Choroid plexus epithelial cell (primary cell): ENCODE measurements around the gene EMID1.

Experiments
- DNase-seq: peaks from one replicate; pipeline ENCODE4 v3.0.0-alpha.2; 2010; ENCODE audit warnings: low read depth
- H3K4me3 ChIP-seq: 2 replicates; pipeline ENCODE4 v1.5.1; 2011; ENCODE audit warnings: low read depth, mild to moderate bottlenecking, control low read depth, low read length, moderate library complexity
- TF ChIP-seq, protein P1 (sequence below): conservative IDR thresholded peaks from 2 replicates; pipeline ENCODE4 v1.5.1; 2011; ENCODE audit warnings: low read depth, mild to moderate bottlenecking, control low read depth, inconsistent platforms, low read length, moderate library complexity

Gene EMID1

DNA sequence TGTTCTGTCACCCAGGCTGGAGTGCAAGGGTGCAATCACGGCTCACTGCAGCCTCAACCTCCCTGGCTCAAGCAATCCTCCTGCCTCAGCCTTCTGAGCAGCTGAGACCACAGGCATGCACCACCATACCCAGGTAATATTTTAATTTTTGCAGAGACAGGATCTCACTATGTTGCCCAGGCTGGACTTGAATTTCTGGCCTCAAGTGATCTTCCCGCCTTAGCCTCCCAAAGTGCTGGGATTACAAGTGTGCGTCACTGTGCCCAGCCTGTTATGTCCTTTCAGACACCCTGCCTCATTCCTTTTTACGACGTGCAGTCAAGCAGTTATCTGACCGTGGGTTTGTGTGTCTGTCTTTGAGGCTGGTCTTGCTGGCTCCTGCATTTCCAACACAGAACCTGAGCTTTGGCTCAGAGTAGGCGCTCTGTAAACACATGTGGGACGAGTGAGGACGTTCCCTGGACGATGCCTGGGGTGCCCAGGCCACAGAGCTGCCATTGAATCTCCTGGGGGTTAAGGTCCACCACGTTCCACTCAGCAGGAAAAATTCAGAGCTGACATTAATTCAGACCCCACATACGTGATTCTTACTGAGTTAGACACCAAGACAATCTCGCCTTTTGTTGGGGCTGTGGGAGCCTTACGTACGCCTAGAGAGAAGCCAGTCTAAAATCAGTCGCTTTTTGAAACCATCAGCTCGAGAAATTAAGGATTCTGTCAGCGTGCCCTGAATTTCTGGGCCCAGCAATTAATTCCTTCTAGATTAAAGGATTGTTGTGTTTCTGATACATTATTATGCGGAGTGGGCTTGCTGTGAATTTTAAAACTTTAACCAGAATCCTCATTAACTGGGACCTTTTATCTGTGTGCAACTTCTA is 21.5 kb upstream of the EMID1 start:
- no peak overlapping the region for H3K4me3 ChIP-seq
- DNase-seq, result no peak
- TF ChIP-seq, protein P1, sequence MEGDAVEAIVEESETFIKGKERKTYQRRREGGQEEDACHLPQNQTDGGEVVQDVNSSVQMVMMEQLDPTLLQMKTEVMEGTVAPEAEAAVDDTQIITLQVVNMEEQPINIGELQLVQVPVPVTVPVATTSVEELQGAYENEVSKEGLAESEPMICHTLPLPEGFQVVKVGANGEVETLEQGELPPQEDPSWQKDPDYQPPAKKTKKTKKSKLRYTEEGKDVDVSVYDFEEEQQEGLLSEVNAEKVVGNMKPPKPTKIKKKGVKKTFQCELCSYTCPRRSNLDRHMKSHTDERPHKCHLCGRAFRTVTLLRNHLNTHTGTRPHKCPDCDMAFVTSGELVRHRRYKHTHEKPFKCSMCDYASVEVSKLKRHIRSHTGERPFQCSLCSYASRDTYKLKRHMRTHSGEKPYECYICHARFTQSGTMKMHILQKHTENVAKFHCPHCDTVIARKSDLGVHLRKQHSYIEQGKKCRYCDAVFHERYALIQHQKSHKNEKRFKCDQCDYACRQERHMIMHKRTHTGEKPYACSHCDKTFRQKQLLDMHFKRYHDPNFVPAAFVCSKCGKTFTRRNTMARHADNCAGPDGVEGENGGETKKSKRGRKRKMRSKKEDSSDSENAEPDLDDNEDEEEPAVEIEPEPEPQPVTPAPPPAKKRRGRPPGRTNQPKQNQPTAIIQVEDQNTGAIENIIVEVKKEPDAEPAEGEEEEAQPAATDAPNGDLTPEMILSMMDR, result no peak

DNA sequence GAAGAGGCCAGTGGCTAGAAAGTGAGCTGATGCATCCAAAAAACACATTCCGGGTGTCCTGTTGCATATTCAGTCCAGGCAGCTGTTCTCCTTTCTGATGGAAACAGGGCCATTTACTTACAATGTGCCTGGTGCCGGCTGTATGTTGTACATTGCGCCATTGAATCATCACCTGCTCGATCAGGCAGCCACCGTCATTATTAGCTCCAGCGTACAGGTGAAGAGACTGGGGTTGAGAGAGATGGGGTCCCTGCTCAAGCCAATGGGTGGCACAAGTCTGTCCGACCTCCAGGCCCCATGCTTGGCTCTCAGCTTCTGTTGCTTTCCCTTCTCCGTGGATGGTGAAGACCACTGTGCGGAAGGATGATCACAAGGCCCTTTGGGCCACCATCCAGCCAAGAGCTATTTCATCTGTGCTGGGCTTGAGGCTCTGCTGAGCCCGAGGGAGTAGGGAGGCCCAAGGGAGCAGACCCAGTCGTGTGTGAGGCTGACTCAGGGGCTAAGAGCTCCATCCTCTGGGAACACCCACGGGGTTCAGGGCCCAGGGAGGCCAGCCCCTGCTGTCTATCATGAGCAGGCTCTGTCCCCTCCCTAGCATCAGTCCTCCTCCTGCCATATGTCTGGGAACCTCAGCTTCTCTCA is 20.7 kb upstream of the EMID1 start:
- TF ChIP-seq, protein P1, result no peak
- DNase-seq, result no peak
- H3K4me3 ChIP-seq, result no peak overlapping the region

DNA sequence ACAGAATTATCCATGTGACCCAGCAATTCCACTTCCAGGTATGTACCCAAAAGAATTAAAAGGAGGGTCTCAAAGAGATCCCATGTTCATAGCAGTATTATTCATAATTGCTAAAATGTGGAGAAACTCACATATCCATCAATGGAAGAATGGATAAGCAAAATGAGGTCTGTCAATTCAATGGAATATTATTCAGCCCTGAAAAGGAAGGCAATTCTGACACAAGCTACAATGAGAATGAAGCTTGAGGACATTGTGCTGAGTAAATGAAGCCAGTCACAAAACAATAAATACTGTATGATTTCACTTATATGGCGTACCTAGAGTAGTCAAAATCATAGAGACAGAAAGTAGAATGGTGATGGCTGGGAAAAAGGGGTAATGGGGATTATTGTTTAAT is 19.4 kb upstream of the EMID1 start:
- no peak overlapping the region for H3K4me3 ChIP-seq
- no peak for DNase-seq
- TF ChIP-seq, protein P1, result no peak

DNA sequence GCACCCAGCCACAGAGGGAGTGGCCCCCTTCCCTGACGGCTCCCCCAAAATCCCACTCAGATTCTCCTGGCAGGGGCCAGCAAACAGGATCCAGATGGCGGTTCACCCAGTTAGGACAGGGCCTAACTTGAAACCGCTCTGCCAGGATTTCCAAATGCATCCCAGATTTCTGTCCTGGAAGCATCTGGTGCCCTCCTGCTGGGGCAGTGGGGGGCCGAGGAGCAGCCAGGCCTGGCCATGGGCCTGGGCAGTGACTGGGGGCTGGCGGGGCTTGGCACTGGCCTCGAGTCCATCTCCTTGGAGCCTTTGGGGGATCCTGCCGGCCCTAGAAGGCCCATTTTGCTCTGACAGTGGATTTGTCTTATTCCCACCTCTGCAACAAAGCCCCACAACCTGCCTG is 17.9 kb upstream of the EMID1 start:
- no peak overlapping the region for H3K4me3 ChIP-seq
- TF ChIP-seq, protein P1, result no peak
- DNase-seq, result no peak

DNA sequence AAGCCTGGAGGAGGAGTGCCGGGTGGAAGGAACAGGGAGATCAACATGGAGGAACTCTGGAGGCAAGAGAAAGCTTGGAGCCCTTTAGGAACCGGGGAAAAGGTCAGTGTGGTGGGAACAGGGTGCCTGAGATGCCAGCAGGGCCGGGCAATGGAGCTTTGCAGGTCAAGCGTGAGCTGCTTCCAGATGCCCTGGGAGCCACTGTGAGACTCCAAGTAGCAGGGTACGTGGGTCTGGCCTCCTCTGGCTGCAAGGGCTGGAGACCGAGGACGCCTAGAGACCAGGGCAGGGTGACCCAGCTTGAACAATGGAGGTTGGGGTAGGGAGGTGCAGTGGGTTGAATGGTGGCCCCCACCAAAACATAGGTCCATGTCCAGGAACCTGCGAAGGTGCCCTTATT is 15.6 kb upstream of the EMID1 start:
- DNase-seq, result no peak
- TF ChIP-seq, protein P1, result no peak
- no peak overlapping the region for H3K4me3 ChIP-seq

DNA sequence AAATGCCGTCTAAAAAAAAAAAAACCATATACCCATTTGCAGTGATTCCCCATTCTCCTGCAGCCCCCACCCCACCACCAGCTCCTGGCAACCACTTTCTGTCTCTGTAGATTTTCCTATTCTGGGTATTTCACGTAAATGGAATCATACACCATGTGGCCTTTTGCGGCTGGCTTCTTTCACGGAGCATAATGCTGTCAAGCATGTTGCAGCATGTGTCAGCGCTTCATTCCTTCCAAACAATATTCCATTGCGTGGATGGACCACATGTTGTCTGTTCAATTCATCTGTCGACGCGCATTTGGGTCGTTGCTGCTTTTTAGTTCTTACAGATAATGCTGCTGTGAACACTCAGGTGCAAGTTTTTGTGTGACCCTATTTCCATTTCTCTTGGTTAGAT is 14.8 kb upstream of the EMID1 start:
- TF ChIP-seq, protein P1, result no peak
- DNase-seq, result no peak
- no peak overlapping the region for H3K4me3 ChIP-seq
